Renal pelvis (tissue), 12 donors: ENCODE data around the gene FGF18. TPM values are rescaled to one million over a fixed set of nuclear protein-coding genes. Genes with fewer than 3 reads are reported as not detected.
"Not testable (repeated sequence)": the region's sequence is repeated elsewhere in the genome, so short reads cannot be mapped to it uniquely, and the experiment has no call there.

Source experiments
- DNase-seq: peaks from one replicate; pipeline ENCODE4 v3.0.0-alpha.2; 2013
- long read RNA-seq, 16 experiments: transcript quantifications; one replicate each; lab custom pipeline, GENCODE V29; 2026
- polyA plus RNA-seq, 3 donors: library from polyadenylated mRNA; unstranded; fragments of 120-200 nt; gene quantifications; one replicate each; pipeline ENCODE4 v1.2.1, GENCODE V29; 2013; ENCODE audit not compliant: insufficient read length in 3 of 3

Gene FGF18
- under 1 TPM; 0.44 to 0.61 (median 0.45) TPM for polyA plus RNA-seq
- long read RNA-seq, donor 1 = 0 reads
- long read RNA-seq, donor 2, partial matches to known transcripts = 0 of 1 reads
- long read RNA-seq, donor 2, other reads (novel, unspliced or antisense) = 0 of 1 reads
- long read RNA-seq, donor 3 = 0 reads
- long read RNA-seq, donor 4 = 0 reads
- long read RNA-seq, donor 5 = 0 reads
- long read RNA-seq, donor 6, partial matches to known transcripts = 0 of 1 reads
- long read RNA-seq, donor 6, other reads (novel, unspliced or antisense) = 0 of 1 reads
- long read RNA-seq, donor 7, partial matches to known transcripts = 0 of 1 reads
- long read RNA-seq, donor 7, other reads (novel, unspliced or antisense) = 0 of 1 reads
- long read RNA-seq, donor 8, transcript FGF18-201 (5 exons, 1,986 nt) = major isoform, 5 of 5 reads
- long read RNA-seq, donor 8, partial matches to known transcripts = 0 of 5 reads
- long read RNA-seq, donor 8, other reads (novel, unspliced or antisense) = 0 of 5 reads
- long read RNA-seq, donor 9, partial matches to known transcripts = 0 of 1 reads
- long read RNA-seq, donor 9, other reads (novel, unspliced or antisense) = 0 of 1 reads
- long read RNA-seq, donor 10 = 0 reads
- long read RNA-seq, donor 11 = 0 reads
- long read RNA-seq, donor 12 = 0 reads
- long read RNA-seq, donor 13 = 0 reads
- long read RNA-seq, donor 14 = 0 reads
- long read RNA-seq, donor 15, partial matches to known transcripts = 0 of 1 reads
- long read RNA-seq, donor 15, other reads (novel, unspliced or antisense) = 0 of 1 reads
- long read RNA-seq, donor 16 = 0 reads

DNA sequence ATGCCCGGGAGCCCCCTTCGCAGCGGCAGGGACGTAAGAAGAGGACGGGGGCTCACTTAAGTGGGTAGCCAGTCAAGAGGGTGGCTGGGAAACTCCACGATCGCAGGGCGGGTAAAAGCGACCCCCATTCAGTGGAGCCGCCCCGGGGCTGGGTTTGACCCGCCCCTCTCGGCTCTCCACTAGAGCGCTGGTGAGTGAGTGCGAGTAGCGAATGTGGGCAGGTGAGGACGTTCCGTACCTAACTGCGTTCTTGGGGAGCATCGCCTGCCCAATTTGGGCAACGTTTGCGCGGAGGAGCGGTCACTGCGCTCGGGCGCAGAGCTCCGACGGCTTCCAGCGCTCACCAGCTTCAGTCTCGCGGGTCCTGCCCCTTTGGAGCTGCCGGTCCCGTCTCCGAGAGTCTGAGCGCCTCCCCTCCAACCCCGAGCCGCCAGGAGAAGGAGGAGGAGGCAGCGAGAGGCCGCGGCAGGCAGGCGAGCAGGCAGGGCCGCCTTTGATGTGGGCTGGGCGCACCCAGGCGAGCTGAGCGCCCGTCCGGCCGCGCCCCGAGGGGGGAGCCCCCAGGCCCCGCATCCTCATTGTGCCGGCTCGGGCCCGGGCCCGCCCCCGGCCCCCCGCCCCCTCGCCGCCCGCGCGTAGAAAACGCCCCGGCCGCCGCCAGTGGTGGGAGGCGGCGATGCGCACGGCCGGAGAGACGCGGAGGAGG is at the start of gene FGF18:
TSS of gene FGF18 (plus strand) at position 666 of the 706 bp plus-strand sequence. CDS start 553 bp downstream, outside the sequence.
- DNase-seq = peak; percentile 67

- no peak for DNase-seq
Measured at GRCh38 chr5:171369898-171370297, 49.5 kb upstream of the FGF18 start.

DNA sequence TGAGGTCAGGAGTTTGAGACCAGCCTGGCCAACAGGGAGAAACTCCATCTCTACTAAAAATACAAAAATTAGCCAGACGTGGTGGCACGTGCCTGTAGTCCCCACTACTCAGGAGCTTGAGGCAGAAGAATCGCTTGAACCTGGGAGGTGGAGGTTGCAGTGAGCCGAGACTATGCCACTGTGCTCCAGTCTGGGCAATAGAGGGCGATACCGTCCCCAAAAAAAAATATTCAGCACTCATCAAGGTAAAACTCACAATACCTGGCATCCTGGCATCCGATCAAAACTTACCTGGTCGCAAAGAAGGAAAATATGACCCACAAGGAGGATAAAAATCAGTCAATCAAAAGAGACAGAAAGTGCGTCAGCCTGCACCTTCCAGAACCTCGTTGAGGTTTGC is 48.6 kb upstream of the FGF18 start:
- DNase-seq = not testable (repeated sequence)

GRCh38 chr5:171371326-171371725 is 48.1 kb upstream of the FGF18 start:
- no peak for DNase-seq

- DNase-seq = no peak
Measured at GRCh38 chr5:171379961-171380360, 39.5 kb upstream of the FGF18 start.

DNA sequence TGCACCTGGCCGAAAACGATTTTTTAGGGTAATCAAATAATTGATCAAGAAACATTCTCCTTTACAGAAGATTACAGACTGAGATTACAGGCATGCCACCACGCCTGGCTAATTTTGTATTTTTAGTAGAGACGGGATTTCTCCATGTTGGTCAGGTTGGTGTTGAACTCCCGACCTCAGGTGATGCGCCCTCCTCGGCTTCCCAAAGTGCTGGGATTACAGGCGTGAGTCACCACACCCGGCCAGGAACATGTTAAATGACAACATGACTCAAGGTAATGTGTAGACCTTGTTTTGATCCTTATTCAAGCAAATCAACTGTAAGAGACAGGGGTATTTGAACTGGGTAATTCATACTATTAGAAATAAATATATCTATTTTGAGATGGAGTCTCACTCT is 35.0 kb upstream of the FGF18 start:
- DNase-seq = not testable (repeated sequence)

GRCh38 chr5:171384999-171385398 is 34.4 kb upstream of the FGF18 start:
- DNase-seq = not testable (repeated sequence)

- no peak for DNase-seq
Measured at GRCh38 chr5:171386006-171386671, 33.3 kb upstream of the FGF18 start.

DNA sequence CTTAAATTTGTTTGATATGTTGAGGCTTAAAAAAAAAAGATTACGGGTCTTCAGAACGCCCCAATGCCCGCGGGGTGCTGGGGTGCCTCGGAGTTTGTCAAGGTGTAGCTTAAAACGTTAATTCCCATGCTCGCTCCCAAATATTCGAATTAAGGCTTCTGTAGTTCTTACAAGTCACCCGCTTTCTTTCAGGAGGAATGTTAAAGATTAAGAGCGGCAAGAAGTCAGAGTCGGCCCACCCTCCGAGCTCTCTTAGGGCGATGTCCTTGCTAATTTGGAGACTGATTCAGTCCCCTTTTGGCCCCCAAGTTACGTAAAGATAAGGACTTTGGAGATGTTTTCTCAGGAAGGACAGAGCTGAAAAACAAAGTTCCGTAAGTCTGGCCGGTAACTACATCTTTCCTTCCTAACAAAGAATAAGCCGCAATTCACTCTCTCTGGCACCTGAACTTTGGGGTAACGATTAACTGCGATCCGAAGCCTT is 32.5 kb upstream of the FGF18 start:
- no peak for DNase-seq

DNA sequence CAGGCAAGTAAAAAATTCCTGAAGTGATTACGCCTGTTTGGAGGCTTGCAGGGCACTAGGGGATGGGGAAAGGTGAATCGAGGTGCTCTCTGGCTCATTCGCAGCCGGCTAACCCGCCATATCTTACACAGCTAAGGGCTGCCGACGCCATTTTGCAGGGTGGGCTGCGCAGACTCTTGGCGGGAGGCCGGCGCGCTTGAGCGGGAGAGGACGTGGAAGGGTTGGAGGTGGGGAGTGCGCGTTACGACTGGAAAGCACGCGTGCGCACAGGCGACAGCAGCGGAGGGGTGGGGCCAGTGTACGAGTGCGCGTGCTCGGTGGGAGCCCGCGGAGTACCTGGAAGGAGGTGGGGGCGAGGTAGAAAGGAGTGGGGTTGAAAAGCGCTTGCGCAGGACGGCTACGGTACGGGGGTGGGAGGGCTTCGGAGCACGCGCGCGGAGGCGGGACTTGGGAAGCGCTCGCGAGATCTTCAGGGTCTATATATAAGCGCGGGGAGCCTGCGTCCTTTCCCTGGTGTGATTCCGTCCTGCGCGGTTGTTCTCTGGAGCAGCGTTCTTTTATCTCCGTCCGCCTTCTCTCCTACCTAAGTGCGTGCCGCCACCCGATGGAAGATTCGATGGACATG is 32.0 kb upstream of the FGF18 start, which contains the start of gene NPM1:
TSS of gene NPM1 (plus strand) at position 505 of the 625 bp plus-strand sequence. CDS start at position 605, 100 bp downstream.
- DNase-seq = peak; percentile 98

DNA sequence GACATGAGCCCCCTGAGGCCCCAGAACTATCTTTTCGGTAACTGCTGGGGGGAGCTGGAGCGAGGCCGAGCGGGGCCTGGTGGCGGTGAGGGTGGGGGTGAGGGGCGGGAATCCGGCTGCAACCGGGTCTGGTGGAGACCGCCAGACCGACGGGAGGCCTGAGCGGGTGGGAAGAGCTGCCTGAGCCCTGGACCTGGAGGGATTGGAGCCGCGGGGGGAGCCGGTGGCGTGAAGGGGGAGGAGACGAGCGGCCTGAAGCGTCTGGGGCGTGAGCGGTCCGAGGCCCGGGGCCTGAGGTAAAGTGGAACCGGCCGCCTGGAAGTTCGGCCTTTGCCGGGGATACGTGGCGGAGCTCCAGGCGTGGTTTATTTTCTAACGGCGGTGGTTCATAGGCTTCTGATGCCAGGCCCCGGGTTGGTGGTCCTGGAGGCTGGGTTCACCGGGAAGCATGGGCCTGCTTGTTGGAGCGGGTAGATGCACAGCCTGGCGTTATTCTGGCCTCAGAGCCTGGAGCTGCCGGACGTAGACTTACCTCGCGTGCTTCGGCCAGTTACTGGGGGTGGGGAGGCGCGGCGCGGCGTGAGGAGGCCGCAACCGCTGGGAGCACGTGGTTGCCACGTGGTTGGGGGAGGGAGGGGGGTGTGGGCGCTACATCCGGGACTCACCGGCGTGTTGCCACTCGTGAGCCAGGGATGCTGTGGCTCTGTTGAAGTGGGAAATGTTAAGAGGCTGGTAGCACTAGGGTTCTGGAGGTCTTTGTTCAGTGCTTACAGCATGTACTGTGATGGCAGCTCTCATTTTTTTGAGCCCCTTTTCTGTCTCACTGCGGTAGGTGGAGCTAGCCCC is 31.3 kb upstream of the FGF18 start:
- peak; percentile 71 for DNase-seq

- no peak for DNase-seq
Measured at GRCh38 chr5:171388816-171389168, 30.7 kb upstream of the FGF18 start.

DNA sequence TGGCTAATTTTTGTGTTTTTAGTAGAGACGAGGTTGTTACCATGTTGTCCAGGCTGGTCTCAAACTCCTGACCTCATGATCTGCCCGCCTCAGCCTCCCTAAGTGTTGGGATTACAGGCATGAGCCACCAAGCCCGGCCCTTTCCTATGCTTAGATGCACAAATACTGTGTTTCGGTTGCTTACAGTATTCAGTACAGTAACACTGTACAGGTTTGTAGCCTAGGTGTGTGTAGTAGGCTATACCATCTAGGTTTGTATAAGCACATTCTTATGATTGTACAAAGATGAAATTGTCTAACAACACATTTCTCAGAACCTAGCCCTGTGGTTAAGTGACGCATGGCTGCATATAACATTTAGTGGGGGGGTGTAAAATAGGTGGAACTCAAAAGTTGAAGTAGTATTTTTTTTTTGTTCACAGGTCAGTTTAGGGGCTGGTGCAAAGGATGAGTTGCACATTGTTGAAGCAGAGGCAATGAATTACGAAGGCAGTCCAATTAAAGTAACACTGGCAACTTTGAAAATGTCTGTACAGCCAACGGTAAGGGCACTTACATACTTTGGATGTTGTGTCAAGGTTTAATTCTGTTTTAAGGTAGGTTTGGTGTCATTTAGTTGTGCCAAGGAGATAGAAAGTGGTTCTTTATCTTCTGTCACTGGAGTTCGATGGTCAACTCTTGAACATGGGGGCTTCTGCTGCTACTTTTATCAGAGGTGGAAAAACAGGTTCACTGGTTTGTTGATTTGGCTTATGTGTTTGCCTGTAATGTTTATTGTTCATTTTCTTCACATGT is 28.4 kb upstream of the FGF18 start:
- no peak for DNase-seq

GRCh38 chr5:171391996-171392577 is 27.4 kb upstream of the FGF18 start:
- no peak for DNase-seq

- no peak for DNase-seq
Measured at GRCh38 chr5:171392585-171393159, 26.8 kb upstream of the FGF18 start.

DNA sequence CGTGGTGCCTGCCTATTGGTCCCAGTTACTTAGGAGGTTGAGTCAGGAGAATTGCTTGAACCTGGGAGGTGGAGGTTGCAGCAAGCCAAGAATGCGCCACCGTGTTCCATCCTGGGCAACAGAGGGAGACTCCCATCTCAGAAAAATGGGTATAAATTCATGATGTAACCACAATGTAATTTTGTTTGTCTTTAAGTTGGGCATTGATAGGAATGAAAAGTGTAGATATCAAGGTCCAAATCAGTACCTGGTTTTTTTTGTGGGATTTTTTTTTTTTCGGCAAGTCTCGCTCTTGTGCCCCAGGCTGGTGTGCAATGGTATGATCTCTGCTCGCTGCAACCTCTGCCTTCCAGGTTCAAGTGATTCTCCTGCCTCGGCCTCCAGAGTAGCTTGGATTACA is 24.4 kb upstream of the FGF18 start:
- no peak for DNase-seq

DNA sequence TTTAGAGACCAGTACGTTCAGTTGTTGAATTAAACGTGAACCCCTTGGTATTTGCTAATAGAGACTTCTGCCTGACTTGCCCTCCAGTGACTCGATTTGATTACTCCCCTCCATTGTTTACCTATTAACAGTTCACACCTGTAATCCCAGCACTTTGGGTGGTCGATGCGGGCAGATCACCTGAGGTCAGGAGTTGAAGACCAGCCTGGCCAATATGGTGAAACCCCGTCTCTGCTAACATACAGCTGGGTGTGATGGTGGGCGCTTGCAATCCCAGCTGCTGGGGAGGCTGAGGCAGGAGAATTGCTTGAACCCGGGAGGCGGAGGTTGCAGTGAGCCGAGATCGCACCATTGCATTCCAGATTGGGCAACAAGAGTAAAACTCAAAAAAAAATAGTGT is 22.9 kb upstream of the FGF18 start:
- not testable (repeated sequence) for DNase-seq

DNA sequence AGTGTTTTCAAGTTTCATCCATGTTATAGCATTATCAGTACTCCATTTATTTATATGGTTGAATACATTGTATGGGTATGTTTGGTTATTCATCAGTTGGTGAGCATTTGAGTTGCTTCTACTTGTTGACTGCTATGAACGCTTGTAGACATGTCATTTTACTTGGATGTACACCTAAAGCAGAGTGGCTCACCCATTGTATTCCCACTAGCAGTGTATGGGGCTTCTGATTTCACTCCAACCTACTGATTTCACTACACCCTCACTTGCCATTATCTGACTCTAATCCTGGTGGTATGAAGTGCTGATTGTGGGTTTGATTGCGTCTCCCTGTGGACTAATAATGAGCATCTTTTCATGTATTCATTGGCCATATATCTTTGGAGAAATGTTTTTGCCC is 22.3 kb upstream of the FGF18 start:
- DNase-seq = no peak
